Esophagus (tissue), 2 donors: Measurements from ENCODE around the gene SAMD3. TPM values are rescaled to one million over a fixed set of nuclear protein-coding genes. Genes with fewer than 3 reads are reported as not detected.

ENCODE experiments used
- H3K27ac ChIP-seq, 2 donors: one replicate each; pipeline ENCODE4 v1.5.1; 2013; ENCODE audit warnings: low read depth in 2 of 2, mild to moderate bottlenecking in 2 of 2, inconsistent platforms in 1 of 2, low read length in 1 of 2, moderate library complexity in 1 of 2
- H3K27me3 ChIP-seq, 2 donors: one replicate each; pipeline ENCODE4 v1.6.1; 2013; ENCODE audit warnings: low read length in 2 of 2, control low read depth in 1 of 2, mild to moderate bottlenecking in 1 of 2; ENCODE audit not compliant: insufficient read depth in 2 of 2, control insufficient read depth in 1 of 2
- H3K36me3 ChIP-seq, 2 donors: one replicate each; pipeline ENCODE4 v1.6.1; 2013; ENCODE audit warnings: low read length in 1 of 2; ENCODE audit not compliant: control insufficient read depth in 2 of 2, insufficient read depth in 2 of 2
- H3K4me1 ChIP-seq, 2 donors: one replicate each; pipeline ENCODE4 v1.6.1; 2013; ENCODE audit warnings: low read length in 1 of 2; ENCODE audit not compliant: control insufficient read depth in 2 of 2, insufficient read depth in 2 of 2
- H3K4me3 ChIP-seq, 2 donors: one replicate each; pipeline ENCODE4 v1.5.1; 2013; ENCODE audit warnings: low read length in 2 of 2, mild to moderate bottlenecking in 2 of 2, low read depth in 1 of 2, moderate library complexity in 1 of 2
- H3K9me3 ChIP-seq, 2 donors: one replicate each; pipeline ENCODE4 v1.6.1; 2013; ENCODE audit warnings: mild to moderate bottlenecking in 2 of 2, low read depth in 1 of 2, low read length in 1 of 2, moderate library complexity in 1 of 2; ENCODE audit not compliant: control insufficient read depth in 2 of 2, insufficient read depth in 1 of 2
- WGBS, 2 donors: extraction: QIAGEN DNeasy Blood & Tissue Kit; methylation state at CpG; one replicate each; pipeline ENCODE4 v1.1.7; 2013; 5-methylcytosine and 5-hydroxymethylcytosine counted together
- polyA plus RNA-seq, 2 donors: library from polyadenylated mRNA; stranded (reverse); fragments of 200-250 nt; gene quantifications; one replicate each; pipeline ENCODE4 v1.2.3, GENCODE V29; 2013
- donor health status: healthy with polysubstance abuse.
- donor health status: Bipolar disorder and iron deficiency.

SAMD3 gene
- polyA plus RNA-seq, 2 donors: 0.12 to 0.18 TPM

- no peaks in the 10 kb centered on the region for H3K4me1 ChIP-seq
- H3K9me3 ChIP-seq: no peaks in the 10 kb centered on the region
- 78 to 81% methylated on average over 3 of the region's 3 CpGs for WGBS, 2 donors
- H3K27ac ChIP-seq: no peak overlapping the region
- no peaks in the 10 kb centered on the region for H3K27me3 ChIP-seq
- H3K4me3 ChIP-seq: no peak overlapping the region
- H3K36me3 ChIP-seq: no peaks in the 10 kb centered on the region
Observed at GRCh38 chr6:130147111-130147510, 75.6 kb downstream of the SAMD3 start.

GRCh38 chr6:130143709-130144108 lies 79.0 kb downstream of the SAMD3 start:
- WGBS, 2 donors: 87 to 90% methylated on average over 3 of the region's 3 CpGs
- H3K9me3 ChIP-seq: no peaks in the 10 kb centered on the region
- H3K27ac ChIP-seq: no peak overlapping the region

GRCh38 chr6:130140084-130140483 lies 82.7 kb downstream of the SAMD3 start:
- Histone ChIP-seq H3K9me3 (no peaks in the 10 kb centered on the region), H3K27me3 (no peaks in the 10 kb centered on the region)
- WGBS, 2 donors: 88 to 94% methylated on average over 2 of the region's 2 CpGs

More at GRCh38 chr6:130143709-130144108, 79.0 kb downstream of the SAMD3 start:
- H3K36me3 ChIP-seq: no peaks in the 10 kb centered on the region
- H3K4me1 ChIP-seq: no peaks in the 10 kb centered on the region
- no peaks in the 10 kb centered on the region for H3K27me3 ChIP-seq
- no peak overlapping the region for H3K4me3 ChIP-seq

GRCh38 chr6:130138909-130139242 lies 83.9 kb downstream of the SAMD3 start:
- H3K27me3 ChIP-seq: no peaks in the 10 kb centered on the region
- H3K9me3 ChIP-seq: no peaks in the 10 kb centered on the region
- H3K4me1 ChIP-seq: peaks cover 0 to 2% of the 10 kb centered on the region in 2 donors
- H3K36me3 ChIP-seq: no peaks in the 10 kb centered on the region
- no peak overlapping the region for H3K27ac ChIP-seq
- 63 to 87% methylated on average over 3 of the region's 3 CpGs for WGBS, 2 donors
- H3K4me3 ChIP-seq: no peak overlapping the region

More at GRCh38 chr6:130140084-130140483, 82.7 kb downstream of the SAMD3 start:
- no peak overlapping the region for H3K27ac ChIP-seq
- H3K36me3 ChIP-seq: no peaks in the 10 kb centered on the region
- no peak overlapping the region for H3K4me3 ChIP-seq
- H3K4me1 ChIP-seq: peaks cover 0 to 2% of the 10 kb centered on the region in 2 donors

- Histone ChIP-seq H3K4me1 (peaks cover 0 to 2% of the 10 kb centered on the region in 2 donors), H3K4me3 (no peak overlapping the region), H3K27me3 (no peaks in the 10 kb centered on the region), H3K27ac (no peak overlapping the region), H3K36me3 (no peaks in the 10 kb centered on the region), H3K9me3 (no peaks in the 10 kb centered on the region)
- WGBS, 2 donors: 77 to 82% methylated on average over 7 of the region's 7 CpGs
Observed at GRCh38 chr6:130138116-130138908, 84.4 kb downstream of the SAMD3 start.

GRCh38 chr6:130136798-130137197 lies 86.0 kb downstream of the SAMD3 start:
- Histone ChIP-seq H3K27me3 (no peaks in the 10 kb centered on the region), H3K4me3 (no peak overlapping the region), H3K4me1 (peaks cover 0 to 2% of the 10 kb centered on the region in 2 donors), H3K27ac (no peak overlapping the region), H3K36me3 (no peaks in the 10 kb centered on the region), H3K9me3 (no peaks in the 10 kb centered on the region)
- 71 to 80% methylated on average over 2 of the region's 2 CpGs for WGBS, 2 donors

GRCh38 chr6:130134582-130134981 lies 88.2 kb downstream of the SAMD3 start:
- no peaks in the 10 kb centered on the region for H3K27me3 ChIP-seq
- H3K9me3 ChIP-seq: no peaks in the 10 kb centered on the region
- H3K4me3 ChIP-seq: no peak overlapping the region
- WGBS, 2 donors: 61 to 68% methylated on average over 2 of the region's 2 CpGs
- H3K4me1 ChIP-seq: peaks cover 0 to 2% of the 10 kb centered on the region in 2 donors
- no peaks in the 10 kb centered on the region for H3K36me3 ChIP-seq
- no peak overlapping the region for H3K27ac ChIP-seq

- Histone ChIP-seq H3K36me3 (no peaks in the 10 kb centered on the region), H3K9me3 (no peaks in the 10 kb centered on the region), H3K4me1 (peaks cover 0 to 2% of the 10 kb centered on the region in 2 donors), H3K27ac (no peak overlapping the region), H3K27me3 (no peaks in the 10 kb centered on the region), H3K4me3 (no peak overlapping the region)
- 51 to 65% methylated on average over 6 of the region's 6 CpGs for WGBS, 2 donors
Observed at GRCh38 chr6:130132286-130132701, 90.5 kb downstream of the SAMD3 start.

- no peaks in the 10 kb centered on the region for H3K9me3 ChIP-seq
- 60 to 72% methylated on average over 6 of the region's 6 CpGs for whole genome bisulfite sequencing, 2 donors
- no peak overlapping the region for H3K4me3 ChIP-seq
- H3K36me3 ChIP-seq: no peaks in the 10 kb centered on the region
- no peaks in the 10 kb centered on the region for H3K27me3 ChIP-seq
- H3K27ac ChIP-seq: no peak overlapping the region
- no peaks in the 10 kb centered on the region for H3K4me1 ChIP-seq
Observed at GRCh38 chr6:130129762-130130246, 92.9 kb downstream of the SAMD3 start.

- Histone ChIP-seq H3K9me3 (no peaks in the 10 kb centered on the region), H3K27ac (no peak overlapping the region), H3K4me1 (no peaks in the 10 kb centered on the region), H3K4me3 (no peak overlapping the region), H3K27me3 (no peaks in the 10 kb centered on the region), H3K36me3 (no peaks in the 10 kb centered on the region)
- 92 to 94% methylated on average over 5 of the region's 5 CpGs for WGBS, 2 donors
Observed at GRCh38 chr6:130128326-130128725, 94.4 kb downstream of the SAMD3 start.
